22Rv1 (cell line): Measurements from ENCODE around the gene CNTNAP2.

Source experiments
- ZFX ChIP-seq: fragments of 450-650 bp; IDR thresholded peaks from 2 replicates; pipeline ENCODE4 v1.6.1; 2017; ENCODE audit warnings: antibody characterized with exemption, borderline replicate concordance
- TF ChIP-seq, protein P1 (sequence below): fragments of 450-650 bp; IDR thresholded peaks from 2 replicates; pipeline ENCODE4 v1.5.1; 2017; ENCODE audit warnings: mild to moderate bottlenecking

GRCh38 chr7:147635288-147635687, 1518.7 kb downstream of the CNTNAP2 start:
- TF ChIP-seq, protein P1, sequence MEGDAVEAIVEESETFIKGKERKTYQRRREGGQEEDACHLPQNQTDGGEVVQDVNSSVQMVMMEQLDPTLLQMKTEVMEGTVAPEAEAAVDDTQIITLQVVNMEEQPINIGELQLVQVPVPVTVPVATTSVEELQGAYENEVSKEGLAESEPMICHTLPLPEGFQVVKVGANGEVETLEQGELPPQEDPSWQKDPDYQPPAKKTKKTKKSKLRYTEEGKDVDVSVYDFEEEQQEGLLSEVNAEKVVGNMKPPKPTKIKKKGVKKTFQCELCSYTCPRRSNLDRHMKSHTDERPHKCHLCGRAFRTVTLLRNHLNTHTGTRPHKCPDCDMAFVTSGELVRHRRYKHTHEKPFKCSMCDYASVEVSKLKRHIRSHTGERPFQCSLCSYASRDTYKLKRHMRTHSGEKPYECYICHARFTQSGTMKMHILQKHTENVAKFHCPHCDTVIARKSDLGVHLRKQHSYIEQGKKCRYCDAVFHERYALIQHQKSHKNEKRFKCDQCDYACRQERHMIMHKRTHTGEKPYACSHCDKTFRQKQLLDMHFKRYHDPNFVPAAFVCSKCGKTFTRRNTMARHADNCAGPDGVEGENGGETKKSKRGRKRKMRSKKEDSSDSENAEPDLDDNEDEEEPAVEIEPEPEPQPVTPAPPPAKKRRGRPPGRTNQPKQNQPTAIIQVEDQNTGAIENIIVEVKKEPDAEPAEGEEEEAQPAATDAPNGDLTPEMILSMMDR, result no peak
- no peak for TF ChIP-seq ZFX
